ENCODE data around the gene FAF1.

- no peak for TF ChIP-seq EZH2 (IDR thresholded peaks at IDR 0.05)
- TF ChIP-seq POLR2AphosphoS5 (IDR thresholded peaks at IDR 0.05; ENCODE audit: borderline replicate concordance, low read depth, low read length) = no peak
- no peak for TF ChIP-seq FOXP2 (optimal IDR thresholded peaks at IDR 0.05; ENCODE audit: control extremely low read depth, extremely low read length, insufficient read depth)
These were observed 254.4 kb downstream of the FAF1 start for GRCh38 chr1:50705699-50706098.

All from SK-N-MC (cell line).